ENCODE measurements around the gene CTIF. TPM values are rescaled to one million over a fixed set of nuclear protein-coding genes. Genes with fewer than 3 reads are reported as not detected.

CTIF gene
- total RNA-seq, 1 experiment from 2014 or later, result 3.7 TPM

GRCh38 chr18:48607056-48607984 lies 68.5 kb downstream of the CTIF start:
- in situ Hi-C loops (cut with HindIII; ENCODE audit: low pct_unique_long_range_greater_than_20kb, low sequenced_read_pairs), result no loop called here
- DNase-seq (ENCODE audit: low read depth, low spot score), result no peak

- in situ Hi-C loops (cut with HindIII; ENCODE audit: low pct_unique_long_range_greater_than_20kb, low sequenced_read_pairs), result no loop called here
- no peak for DNase-seq (ENCODE audit: low read depth, low spot score)
Observed at GRCh38 chr18:48608581-48608980, 69.8 kb downstream of the CTIF start.

- in situ Hi-C loops (cut with HindIII; ENCODE audit: low pct_unique_long_range_greater_than_20kb, low sequenced_read_pairs), result no loop called here
- DNase-seq (ENCODE audit: low read depth, low spot score), result no peak
Observed at GRCh38 chr18:48609114-48609513, 70.3 kb downstream of the CTIF start.

GRCh38 chr18:48609820-48610815 lies 71.3 kb downstream of the CTIF start:
- no peak for DNase-seq (ENCODE audit: low read depth, low spot score)
- in situ Hi-C loops (cut with HindIII; ENCODE audit: low pct_unique_long_range_greater_than_20kb, low sequenced_read_pairs), result no loop called here

GRCh38 chr18:48611203-48611602 lies 72.4 kb downstream of the CTIF start:
- in situ Hi-C loops (cut with HindIII; ENCODE audit: low pct_unique_long_range_greater_than_20kb, low sequenced_read_pairs), result no loop called here
- no peak for DNase-seq (ENCODE audit: low read depth, low spot score)

GRCh38 chr18:48611785-48612480 lies 73.1 kb downstream of the CTIF start:
- in situ Hi-C loops (cut with HindIII; ENCODE audit: low pct_unique_long_range_greater_than_20kb, low sequenced_read_pairs), result no loop called here
- DNase-seq (ENCODE audit: low read depth, low spot score), result no peak

- DNase-seq (ENCODE audit: low read depth, low spot score), result no peak
- in situ Hi-C loops (cut with HindIII; ENCODE audit: low pct_unique_long_range_greater_than_20kb, low sequenced_read_pairs), result no loop called here
Observed at GRCh38 chr18:48612511-48612910, 73.7 kb downstream of the CTIF start.

- no peak for DNase-seq (ENCODE audit: low read depth, low spot score)
- in situ Hi-C loops (cut with HindIII; ENCODE audit: low pct_unique_long_range_greater_than_20kb, low sequenced_read_pairs), result no loop called here
Observed at GRCh38 chr18:48612917-48613316, 74.1 kb downstream of the CTIF start.

- in situ Hi-C loops (cut with HindIII; ENCODE audit: low pct_unique_long_range_greater_than_20kb, low sequenced_read_pairs), result no loop called here
- no peak for DNase-seq (ENCODE audit: low read depth, low spot score)
Observed at GRCh38 chr18:48613589-48614404, 75.0 kb downstream of the CTIF start.

GRCh38 chr18:48615566-48616401 lies 77.0 kb downstream of the CTIF start:
- in situ Hi-C loops (cut with HindIII; ENCODE audit: low pct_unique_long_range_greater_than_20kb, low sequenced_read_pairs), result no loop called here
- no peak for DNase-seq (ENCODE audit: low read depth, low spot score)

- peak; percentile 62 for DNase-seq (ENCODE audit: low read depth, low spot score)
- in situ Hi-C loops (cut with HindIII; ENCODE audit: low pct_unique_long_range_greater_than_20kb, low sequenced_read_pairs), result no loop called here
Observed at GRCh38 chr18:48616484-48617255, 77.8 kb downstream of the CTIF start.

GRCh38 chr18:48617844-48618497 lies 79.1 kb downstream of the CTIF start:
- in situ Hi-C loops (cut with HindIII; ENCODE audit: low pct_unique_long_range_greater_than_20kb, low sequenced_read_pairs), result no loop called here
- DNase-seq (ENCODE audit: low read depth, low spot score), result no peak

GRCh38 chr18:48619016-48619415 lies 80.2 kb downstream of the CTIF start:
- in situ Hi-C loops (cut with HindIII; ENCODE audit: low pct_unique_long_range_greater_than_20kb, low sequenced_read_pairs), result no loop called here
- no peak for DNase-seq (ENCODE audit: low read depth, low spot score)

- no peak for DNase-seq (ENCODE audit: low read depth, low spot score)
- in situ Hi-C loops (cut with HindIII; ENCODE audit: low pct_unique_long_range_greater_than_20kb, low sequenced_read_pairs), result no loop called here
Observed at GRCh38 chr18:48619501-48619900, 80.7 kb downstream of the CTIF start.

- no peak for DNase-seq (ENCODE audit: low read depth, low spot score)
- in situ Hi-C loops (cut with HindIII; ENCODE audit: low pct_unique_long_range_greater_than_20kb, low sequenced_read_pairs), result no loop called here
Observed at GRCh38 chr18:48620071-48620470, 81.2 kb downstream of the CTIF start.
